HL-60 (cell line): ENCODE results near the gene MMP15.

Experiments
- DNase-seq, 2 experiments: peaks; one replicate each; pipeline ENCODE4 v3.0.0-alpha.2; 2010 to 2020; ENCODE audit warnings: low read depth in 1 of 2, low spot score in 1 of 2
- H3K27ac ChIP-seq: fragments of 250-450 bp; sonication (Bioruptor Pico); replicated peaks from 2 replicates; pipeline ENCODE4 v1.5.1; 2020; ENCODE audit warnings: mild to moderate bottlenecking, moderate library complexity
- H3K27me3 ChIP-seq: fragments of 250-450 bp; sonication (Bioruptor Pico); 2 replicates; pipeline ENCODE4 v1.5.1; 2021; ENCODE audit warnings: mild to moderate bottlenecking, moderate library complexity; ENCODE audit not compliant: insufficient read depth, poor library complexity, severe bottlenecking
- H3K4me3 ChIP-seq: replicated peaks from 2 replicates; pipeline ENCODE4 v1.5.1; 2011; ENCODE audit warnings: mild to moderate bottlenecking, control low read depth, low read length; ENCODE audit not compliant: insufficient read depth
- CTCF ChIP-seq: IDR thresholded peaks from one replicate; pipeline ENCODE4 v1.5.1; 2011; ENCODE audit warnings: low read length, control low read depth, inconsistent platforms; ENCODE audit not compliant: insufficient read depth
- GABPA ChIP-seq: IDR thresholded peaks from 2 replicates; pipeline ENCODE4 v1.6.1; 2012; ENCODE audit warnings: low read depth
- POLR2AphosphoS5 ChIP-seq: IDR thresholded peaks from 2 replicates; pipeline ENCODE4 v1.6.1; 2012; ENCODE audit warnings: low read depth
- REST ChIP-seq: IDR thresholded peaks from 2 replicates; pipeline ENCODE4 v1.6.1; 2012; ENCODE audit warnings: low read depth; ENCODE audit not compliant: insufficient replicate concordance
- SPI1 ChIP-seq: IDR thresholded peaks from 2 replicates; pipeline ENCODE4 v1.6.1; 2012; ENCODE audit warnings: low read depth, mild to moderate bottlenecking, borderline replicate concordance

Gene MMP15

GRCh38 chr16:58030136-58030840 is 4.7 kb downstream of the MMP15 start:
- Histone ChIP-seq H3K27ac (no peak overlapping the region), H3K27me3 (peaks cover 13% of the 10 kb centered on the region), H3K4me3 (no peak overlapping the region)
- no peak for TF ChIP-seq GABPA
- no peak for DNase-seq

- peak; percentile 19 to 20 for DNase-seq
- Histone ChIP-seq H3K27me3 (peaks cover 12% of the 10 kb centered on the region), H3K27ac (no peak overlapping the region), H3K4me3 (no peak overlapping the region)
- TF ChIP-seq SPI1 (no peak), POLR2AphosphoS5 (no peak)
Measured at GRCh38 chr16:58031016-58031800, 5.7 kb downstream of the MMP15 start.

GRCh38 chr16:58032710-58033293 is 7.2 kb downstream of the MMP15 start:
- Histone ChIP-seq H3K27me3 (no peaks in the 10 kb centered on the region), H3K27ac (no peak overlapping the region), H3K4me3 (no peak overlapping the region)
- DNase-seq, result no peak
- TF ChIP-seq CTCF (no peak), REST (no peak), SPI1 (no peak), POLR2AphosphoS5 (no peak), GABPA (no peak)

- Histone ChIP-seq H3K27me3 (no peaks in the 10 kb centered on the region), H3K27ac (no peak overlapping the region), H3K4me3 (no peak overlapping the region)
- TF ChIP-seq POLR2AphosphoS5, result no peak
- TF ChIP-seq GABPA, result no peak
- TF ChIP-seq REST, result no peak
- TF ChIP-seq SPI1, result no peak
- no peak for TF ChIP-seq CTCF
- no peak for DNase-seq
Measured at GRCh38 chr16:58034128-58034685, 8.7 kb downstream of the MMP15 start.
